Prostate gland (tissue), 2 donors: ENCODE data around the gene NPPA.

Source experiments
- POLR2A ChIP-seq: fragments of 450-650 bp; IDR thresholded peaks from one replicate; pipeline ENCODE4 v1.6.1; 2016; ENCODE audit warnings: antibody characterized with exemption, mild to moderate bottlenecking
- TF ChIP-seq, protein P1 (sequence below), 4 experiments: fragments of 200-600 bp in 2 of 4; fragments of 450-650 bp in 2 of 4; sonication (generic) in 2 of 4; IDR thresholded peaks; 1 replicate in 3 of 4; 2 replicates in 1 of 4; pipeline ENCODE4 v1.5.1; 2016 to 2019; ENCODE audit warnings: antibody characterized with exemption in 4 of 4, mild to moderate bottlenecking in 2 of 4, moderate library complexity in 2 of 4

GRCh38 chr1:11823366-11824137 lies 24.0 kb downstream of the NPPA start:
- TF ChIP-seq, protein P1, sequence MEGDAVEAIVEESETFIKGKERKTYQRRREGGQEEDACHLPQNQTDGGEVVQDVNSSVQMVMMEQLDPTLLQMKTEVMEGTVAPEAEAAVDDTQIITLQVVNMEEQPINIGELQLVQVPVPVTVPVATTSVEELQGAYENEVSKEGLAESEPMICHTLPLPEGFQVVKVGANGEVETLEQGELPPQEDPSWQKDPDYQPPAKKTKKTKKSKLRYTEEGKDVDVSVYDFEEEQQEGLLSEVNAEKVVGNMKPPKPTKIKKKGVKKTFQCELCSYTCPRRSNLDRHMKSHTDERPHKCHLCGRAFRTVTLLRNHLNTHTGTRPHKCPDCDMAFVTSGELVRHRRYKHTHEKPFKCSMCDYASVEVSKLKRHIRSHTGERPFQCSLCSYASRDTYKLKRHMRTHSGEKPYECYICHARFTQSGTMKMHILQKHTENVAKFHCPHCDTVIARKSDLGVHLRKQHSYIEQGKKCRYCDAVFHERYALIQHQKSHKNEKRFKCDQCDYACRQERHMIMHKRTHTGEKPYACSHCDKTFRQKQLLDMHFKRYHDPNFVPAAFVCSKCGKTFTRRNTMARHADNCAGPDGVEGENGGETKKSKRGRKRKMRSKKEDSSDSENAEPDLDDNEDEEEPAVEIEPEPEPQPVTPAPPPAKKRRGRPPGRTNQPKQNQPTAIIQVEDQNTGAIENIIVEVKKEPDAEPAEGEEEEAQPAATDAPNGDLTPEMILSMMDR (IDR thresholded peaks at IDR 0.05): no peak
- no peak for TF ChIP-seq POLR2A
